ENCODE data around the gene KCNMB4.

The KCNMB4 gene

DNA sequence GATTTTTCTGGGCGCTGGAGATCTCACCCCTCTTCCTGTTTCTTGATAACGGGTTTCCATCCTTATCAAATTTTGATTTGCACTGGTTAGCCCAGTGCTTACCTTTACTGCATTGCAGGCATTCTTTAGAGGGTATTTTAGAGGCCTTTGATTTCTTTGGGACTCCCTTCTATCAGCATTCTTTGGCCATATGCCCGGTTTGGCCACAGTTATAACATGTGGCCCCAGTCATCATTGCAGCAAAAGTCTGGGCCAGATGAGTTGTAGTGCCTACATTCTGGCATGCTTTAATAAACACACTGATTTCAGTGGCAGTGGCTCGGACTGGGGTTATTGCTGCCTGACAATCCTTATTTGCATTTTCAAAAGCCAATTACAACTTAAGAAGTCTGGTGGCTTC, 82.3 kb downstream of the KCNMB4 start:
- no peak for DNase-seq

DNA sequence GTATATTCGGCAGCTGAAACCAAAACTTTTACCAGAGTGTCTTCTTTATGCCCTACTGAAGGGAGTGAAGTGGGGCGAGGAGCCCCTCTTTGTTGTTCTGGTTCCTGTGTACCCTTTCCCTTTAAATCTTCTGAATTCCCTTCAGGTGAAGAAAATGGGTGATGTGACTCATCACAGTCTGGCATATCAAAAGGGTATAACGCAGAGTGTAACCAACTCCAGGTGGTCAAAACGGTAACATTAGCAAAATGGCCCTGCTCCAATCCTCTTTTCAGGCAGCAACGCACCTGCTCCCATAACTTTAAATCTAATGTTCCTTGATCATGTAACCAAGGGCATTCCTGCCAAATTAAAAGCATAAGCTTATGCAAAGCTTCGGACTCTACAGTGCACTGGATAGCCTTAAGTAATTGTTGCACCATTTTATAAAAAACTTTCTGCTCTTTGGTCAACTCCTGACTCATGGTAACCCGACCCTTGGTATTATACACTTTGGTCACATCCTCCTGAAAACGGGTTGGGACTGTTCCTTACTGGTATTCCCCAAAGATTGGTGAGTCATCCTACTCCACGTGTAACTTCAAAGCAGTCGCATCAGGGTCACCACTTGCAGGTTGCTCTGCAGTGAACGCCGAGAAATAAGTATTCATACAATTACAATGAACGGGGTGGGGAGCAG, 83.1 kb downstream of the KCNMB4 start:
- no peak for DNase-seq

DNA sequence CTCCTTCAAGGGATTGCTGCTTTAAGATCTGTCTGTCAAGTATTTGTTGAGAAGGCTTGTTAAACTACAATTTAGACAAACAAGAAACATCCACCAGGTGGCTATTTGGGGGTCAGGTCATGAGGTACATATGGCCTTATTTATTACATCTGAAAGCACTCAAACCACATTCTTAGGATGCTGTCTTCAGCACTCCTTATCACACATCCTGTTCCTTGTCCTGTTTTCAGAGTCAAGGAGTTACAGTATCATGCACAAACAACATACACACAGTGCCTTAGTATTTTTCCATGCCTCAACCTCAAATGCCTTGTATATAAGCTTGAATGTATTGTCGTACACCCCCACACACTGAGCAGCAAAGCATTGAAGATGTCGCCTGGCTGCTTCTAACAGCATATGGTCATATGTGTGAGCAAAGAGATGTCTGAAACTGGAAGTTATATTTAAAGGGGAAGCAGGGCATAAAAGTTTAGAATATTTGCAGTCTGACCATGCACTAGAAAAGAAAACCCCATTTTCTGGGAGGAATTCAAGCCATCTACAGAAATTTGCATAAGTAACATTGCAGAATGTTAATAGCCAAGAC, 83.8 kb downstream of the KCNMB4 start:
- no peak for DNase-seq

DNA sequence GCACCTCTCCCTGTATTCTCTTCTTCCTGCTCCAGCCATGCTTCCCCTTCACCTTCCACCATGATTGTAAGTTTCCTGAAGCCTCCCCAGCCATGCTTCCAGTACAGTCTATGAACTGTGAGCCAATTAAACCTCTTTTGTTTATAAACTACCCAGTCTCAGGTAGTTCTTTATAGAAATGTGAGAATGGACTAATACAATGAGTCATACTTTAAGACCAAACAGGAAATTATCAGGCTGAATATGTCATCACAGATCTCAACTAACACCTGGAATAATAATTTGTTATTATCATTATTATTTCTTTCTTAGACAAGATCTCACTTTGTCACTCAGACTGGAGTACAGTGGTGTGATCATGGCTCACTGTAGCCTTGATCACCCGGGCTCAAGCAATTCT, 85.4 kb downstream of the KCNMB4 start:
- DNase-seq, result no peak

DNA sequence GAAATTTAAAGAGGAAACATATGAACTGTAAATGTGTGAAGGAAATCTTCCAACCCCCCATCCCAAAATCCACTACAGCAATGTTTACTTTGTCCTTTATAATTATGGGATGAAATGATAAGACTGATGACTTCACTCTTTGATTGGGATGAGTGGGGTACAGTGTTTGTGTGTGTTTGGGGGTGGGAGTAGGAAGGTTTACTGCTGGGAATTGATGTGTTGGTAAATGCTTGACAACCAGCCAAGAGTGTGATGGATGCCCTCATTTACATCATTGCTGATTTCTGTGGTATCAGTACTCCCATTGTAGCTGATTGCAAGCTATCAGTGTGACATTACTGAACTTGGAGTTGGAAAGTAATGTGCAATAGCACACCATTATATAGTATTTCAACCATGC, 90.9 kb downstream of the KCNMB4 start:
- no peak for DNase-seq

- DNase-seq, result no peak
Measured at GRCh38 chr12:70459786-70460185, 93.7 kb downstream of the KCNMB4 start.

GRCh38 chr12:70463997-70464396, 97.9 kb downstream of the KCNMB4 start:
- no peak for DNase-seq

- DNase-seq, result no peak
Measured at GRCh38 chr12:70466753-70467152, 100.7 kb downstream of the KCNMB4 start.

DNA sequence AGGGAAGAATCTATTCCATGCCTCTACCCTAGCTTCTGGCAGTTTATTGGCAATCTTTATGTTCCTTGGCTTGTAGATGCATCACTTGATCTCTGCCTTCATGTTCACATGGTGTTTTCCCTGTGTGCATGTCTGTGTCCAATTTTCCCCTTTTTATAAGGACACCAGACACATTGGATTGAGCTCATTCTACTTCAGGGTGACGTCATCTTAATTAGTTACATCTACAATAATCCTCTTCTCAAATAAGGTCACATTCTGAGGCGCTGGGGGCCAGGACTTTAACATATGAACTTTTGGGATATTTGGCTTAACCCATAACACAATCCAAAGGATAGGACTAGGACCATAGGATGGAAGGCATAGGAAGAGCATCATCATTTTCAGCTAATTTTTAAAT, 101.4 kb downstream of the KCNMB4 start:
- DNase-seq, result no peak

GRCh38 chr12:70467918-70468733, 102.0 kb downstream of the KCNMB4 start:
- DNase-seq, result no peak

DNA sequence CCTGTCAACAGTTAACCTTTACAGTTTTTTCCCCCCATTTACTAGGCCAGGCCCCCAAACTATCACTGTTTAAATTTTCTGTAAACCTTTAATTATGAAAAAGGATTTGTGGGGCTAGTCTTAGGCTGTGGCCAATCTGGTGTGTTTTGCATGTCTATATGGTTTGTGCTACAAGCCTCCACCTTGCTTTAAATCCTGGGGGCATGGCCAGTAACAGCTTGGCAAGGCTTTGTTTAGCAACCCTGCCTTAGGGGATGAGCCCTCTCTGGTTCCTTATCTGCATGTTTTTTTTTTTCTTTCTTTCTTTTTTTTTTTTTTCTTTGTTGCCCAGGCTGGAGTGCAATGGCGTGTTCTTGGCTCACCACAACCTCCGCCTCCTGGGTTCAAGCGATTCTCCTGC, 102.7 kb downstream of the KCNMB4 start:
- no peak for DNase-seq

DNA sequence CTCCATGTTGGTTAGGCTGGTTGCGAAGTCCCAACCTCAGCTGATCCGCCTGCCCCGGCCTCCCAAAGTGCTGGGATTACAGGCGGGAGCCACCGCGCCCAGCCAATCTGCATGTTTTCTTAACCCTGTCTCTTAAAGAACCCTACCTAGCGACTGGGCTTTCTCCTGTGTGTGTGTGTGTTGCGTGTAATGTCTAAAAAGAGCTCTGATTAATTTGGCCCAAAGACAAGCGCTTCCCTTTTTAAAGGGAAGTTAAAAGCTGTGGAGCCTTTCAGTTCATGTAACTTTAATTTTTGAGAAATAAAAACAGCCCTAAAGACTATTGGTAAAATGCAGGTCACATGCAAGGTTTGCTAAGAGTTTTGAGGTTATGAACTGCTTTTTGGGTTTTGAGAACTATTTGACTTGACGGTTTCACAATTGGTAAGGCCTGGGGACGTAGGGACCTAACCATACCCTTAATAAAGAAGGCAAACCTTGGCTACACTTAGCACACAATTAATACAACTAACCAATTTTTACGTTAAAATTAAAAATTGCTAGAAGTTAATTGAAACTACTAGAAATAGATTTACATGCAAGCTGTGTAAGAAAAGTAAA, 103.2 kb downstream of the KCNMB4 start:
- DNase-seq, result no peak

DNA sequence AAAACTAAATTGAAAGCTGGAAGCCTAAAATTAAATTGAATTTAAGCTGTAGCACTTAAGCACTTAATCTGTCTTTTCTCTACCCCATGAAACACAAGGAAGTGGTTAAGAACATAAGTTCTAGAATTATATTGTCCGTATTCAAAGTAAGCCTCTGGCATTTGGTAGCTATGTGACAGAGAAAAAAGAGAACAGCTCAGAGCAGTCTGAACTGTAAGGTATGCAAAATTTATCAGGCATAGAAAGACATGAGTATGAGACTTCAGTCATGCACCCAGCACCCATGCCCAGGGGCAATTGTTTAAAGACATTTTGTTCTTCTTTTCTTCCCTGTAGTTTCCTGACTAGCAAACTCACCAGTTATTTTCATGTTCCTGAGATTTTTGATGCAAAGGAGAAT, 116.7 kb downstream of the KCNMB4 start:
- no peak for DNase-seq

Data from NCI-H446 (cell line).